ENCODE measurements around the gene PADI2. TPM values are rescaled to one million over a fixed set of nuclear protein-coding genes. Genes with fewer than 3 reads are reported as not detected.

Gene PADI2
- total and polyA plus RNA-seq, 4 donors = 0.25 to 2.4 (median 0.96) TPM

GRCh38 chr1:17039522-17039921, 79.7 kb downstream of the PADI2 start:
- H3K4me1 ChIP-seq (ENCODE audit: control insufficient read depth in 4 of 4, insufficient read depth in 4 of 4, low read length in 3 of 4) = no peaks in the 10 kb centered on the region
- TF ChIP-seq MAX (IDR thresholded peaks at IDR 0.05) = no peak
- no peak for TF ChIP-seq RXRA (IDR thresholded peaks at IDR 0.05)
- TF ChIP-seq JUND (IDR thresholded peaks at IDR 0.05) = no peak
- no peak for TF ChIP-seq GABPA (IDR thresholded peaks at IDR 0.05 in 1 of 2, conservative IDR thresholded peaks at IDR 0.05 in 1 of 2)
- TF ChIP-seq HNF4A (conservative IDR thresholded peaks at IDR 0.05) = no peak
- no peak for TF ChIP-seq FOXA1 (IDR thresholded peaks at IDR 0.05)
- H3K27me3 ChIP-seq (ENCODE audit: control insufficient read depth in 4 of 4, insufficient read depth in 4 of 4, low read length in 3 of 4) = no peaks in the 10 kb centered on the region
- 96% methylated on average over 2 of the region's 2 CpGs for WGBS
- H3K4me3 ChIP-seq (ENCODE audit: low read depth in 1 of 3, low read length in 3 of 3) = no peak overlapping the region
- no peak for DNase-seq (ENCODE audit: low spot score)
- no peak overlapping the region for H3K27ac ChIP-seq (ENCODE audit: low read depth in 1 of 2, low read length in 2 of 2)
- H3K36me3 ChIP-seq (ENCODE audit: control insufficient read depth in 4 of 4, insufficient read depth in 3 of 4, low read depth in 1 of 4, low read length in 3 of 4) = peaks cover 20 to 39% (median 30%) of the 10 kb centered on the region in 4 donors
- H3K9ac ChIP-seq (ENCODE audit: low read depth in 1 of 2, low read length in 2 of 2) = no peak overlapping the region
- no peaks in the 10 kb centered on the region for H3K9me3 ChIP-seq (ENCODE audit: control insufficient read depth in 4 of 4, low read length in 3 of 4)

GRCh38 chr1:17033481-17033880, 85.8 kb downstream of the PADI2 start:
- H3K4me1 ChIP-seq (ENCODE audit: control insufficient read depth in 4 of 4, insufficient read depth in 4 of 4, low read length in 3 of 4) = no peaks in the 10 kb centered on the region
- 94% methylated on average over 4 of the region's 4 CpGs for WGBS
- peaks cover 8 to 37% (median 23%) of the 10 kb centered on the region in 4 donors for H3K36me3 ChIP-seq (ENCODE audit: control insufficient read depth in 4 of 4, insufficient read depth in 3 of 4, low read depth in 1 of 4, low read length in 3 of 4)
- no peaks in the 10 kb centered on the region for H3K27me3 ChIP-seq (ENCODE audit: control insufficient read depth in 4 of 4, insufficient read depth in 4 of 4, low read length in 3 of 4)
- H3K4me3 ChIP-seq (ENCODE audit: low read depth in 1 of 3, low read length in 3 of 3) = no peak overlapping the region
- H3K9ac ChIP-seq (ENCODE audit: low read depth in 1 of 2, low read length in 2 of 2) = no peak overlapping the region
- H3K9me3 ChIP-seq (ENCODE audit: control insufficient read depth in 4 of 4, low read length in 3 of 4) = no peaks in the 10 kb centered on the region
- TF ChIP-seq YY1 (IDR thresholded peaks at IDR 0.05) (no peak), RAD21 (IDR thresholded peaks at IDR 0.05) (no peak), SP1 (IDR thresholded peaks at IDR 0.05) (no peak), GABPA (IDR thresholded peaks at IDR 0.05 in 1 of 2, conservative IDR thresholded peaks at IDR 0.05 in 1 of 2) (no peak), EGR1 (IDR thresholded peaks at IDR 0.05; ENCODE audit: low read depth in 2 of 2) (no peak), CTCF (IDR thresholded peaks at IDR 0.05; ENCODE audit: low read depth, low read length, missing input control) (no peak), JUND (IDR thresholded peaks at IDR 0.05) (no peak), HNF4G (IDR thresholded peaks at IDR 0.05) (no peak), FOXA1 (IDR thresholded peaks at IDR 0.05) (no peak), TAF1 (conservative IDR thresholded peaks at IDR 0.05) (no peak), RXRA (IDR thresholded peaks at IDR 0.05) (no peak), ZBTB33 (IDR thresholded peaks at IDR 0.05) (no peak), REST (IDR thresholded peaks at IDR 0.05) (no peak), MAX (IDR thresholded peaks at IDR 0.05) (no peak), HNF4A (conservative IDR thresholded peaks at IDR 0.05) (no peak), FOXA2 (IDR thresholded peaks at IDR 0.05) (no peak), ATF3 (IDR thresholded peaks at IDR 0.05) (no peak), NR2F2 (IDR thresholded peaks at IDR 0.05) (no peak)
- no peak for DNase-seq (ENCODE audit: low spot score)
- no peak overlapping the region for H3K27ac ChIP-seq (ENCODE audit: low read depth in 1 of 2, low read length in 2 of 2)

All from liver (tissue), 9 donors.